NCI-H146 treated with DMSO at 0.1 percent for 48 hours (cell line): ENCODE results near the gene KHDRBS2.

ENCODE experiments used
- DNase-seq: peaks from one replicate; lab custom pipeline; 2025; ENCODE audit not compliant: unreplicated experiment; lab: John Stamatoyannopoulos, UW

Gene KHDRBS2

DNA sequence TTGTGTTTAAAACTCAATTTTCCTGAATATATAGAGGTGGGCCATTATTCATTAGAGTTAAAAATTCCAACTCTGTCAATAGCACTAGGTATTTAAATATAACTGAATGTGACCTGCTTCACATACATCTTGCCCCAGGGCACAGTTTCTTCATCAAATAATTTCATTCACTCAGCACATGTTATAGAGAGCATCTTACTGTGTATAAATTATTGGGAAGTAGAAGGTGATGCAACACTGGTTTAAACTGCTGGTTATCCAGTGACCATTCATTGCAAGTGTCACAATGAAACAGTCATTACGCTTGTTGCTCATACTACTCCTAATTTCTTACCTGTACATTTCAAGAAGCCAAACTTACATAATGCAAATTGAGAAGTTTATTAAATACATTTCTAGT lies 93.4 kb downstream of the KHDRBS2 start:
- DNase-seq: no peak

DNA sequence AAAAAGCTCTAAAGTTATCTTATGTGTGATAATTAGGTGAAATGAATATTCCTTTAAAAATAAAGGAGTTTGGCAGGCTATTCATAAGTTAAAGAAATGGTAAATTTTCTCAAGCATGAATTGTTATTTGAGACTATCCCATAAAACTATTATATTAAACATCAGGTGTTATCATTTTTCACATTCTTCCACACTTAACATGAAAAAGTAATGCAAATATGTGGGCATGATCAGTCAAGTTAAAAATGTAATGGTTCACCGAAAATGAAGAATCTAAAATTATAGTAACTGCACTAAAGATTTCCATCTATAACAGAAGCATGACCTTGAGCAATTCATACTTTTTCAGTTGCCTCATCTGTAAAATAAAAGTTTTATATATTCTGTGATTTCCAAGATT lies 110.8 kb downstream of the KHDRBS2 start:
- no peak for DNase-seq

DNA sequence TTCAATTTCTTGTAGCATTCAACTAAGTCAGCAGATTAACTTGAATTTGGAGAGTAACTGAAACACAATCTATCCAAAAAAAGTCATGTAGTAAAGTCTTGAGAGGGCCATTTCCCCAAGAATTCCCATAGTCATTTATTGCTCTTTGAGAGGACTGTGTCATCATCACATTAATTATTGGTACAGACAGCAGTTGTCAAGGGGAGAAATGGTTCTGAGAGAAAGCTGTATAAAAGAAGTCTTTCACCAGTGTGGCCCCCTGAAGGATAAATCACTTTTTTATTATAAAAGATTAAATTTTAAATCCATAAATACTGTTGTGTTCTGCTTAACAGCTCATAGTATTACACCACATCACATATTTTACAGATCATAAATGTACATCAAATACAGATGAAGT lies 111.5 kb downstream of the KHDRBS2 start:
- DNase-seq: no peak

DNA sequence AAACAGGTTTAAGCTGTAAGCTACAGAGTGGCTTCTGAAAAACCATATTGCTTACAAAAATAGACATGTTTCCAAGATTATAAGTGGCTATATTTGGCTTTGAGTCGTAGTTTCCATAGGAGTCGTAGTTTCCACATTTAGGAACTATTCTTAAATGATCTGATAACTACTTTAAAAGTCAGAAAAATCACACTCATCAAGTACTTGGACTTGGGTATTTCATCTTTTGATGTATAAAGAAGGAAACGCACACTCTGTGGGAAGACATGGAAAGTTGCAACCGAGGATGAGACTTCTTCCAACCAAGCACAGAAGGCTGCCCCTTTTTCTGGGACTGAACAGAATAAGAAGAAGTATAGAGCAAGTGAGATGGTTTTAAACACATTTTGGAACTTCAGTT lies 118.3 kb downstream of the KHDRBS2 start:
- no peak for DNase-seq

DNA sequence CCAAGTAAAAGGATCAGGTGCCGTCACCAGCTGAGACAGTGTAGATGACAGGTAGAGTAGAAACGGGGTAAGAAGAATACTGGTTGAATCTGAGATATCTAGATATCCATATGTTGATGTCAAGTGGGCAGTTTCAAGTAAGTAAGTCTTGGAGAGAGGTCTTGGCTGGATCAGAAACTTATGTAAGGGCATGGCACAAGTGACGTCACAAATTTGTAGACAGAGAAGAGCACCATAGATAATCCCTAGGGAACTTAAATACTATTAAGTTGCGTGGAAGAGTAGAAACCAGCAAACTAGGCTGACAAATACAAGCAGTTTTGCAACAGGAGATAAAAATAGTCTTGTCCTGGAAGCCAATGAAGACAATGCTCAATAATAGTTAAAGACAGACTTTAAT lies 123.2 kb downstream of the KHDRBS2 start:
- DNase-seq: no peak

DNA sequence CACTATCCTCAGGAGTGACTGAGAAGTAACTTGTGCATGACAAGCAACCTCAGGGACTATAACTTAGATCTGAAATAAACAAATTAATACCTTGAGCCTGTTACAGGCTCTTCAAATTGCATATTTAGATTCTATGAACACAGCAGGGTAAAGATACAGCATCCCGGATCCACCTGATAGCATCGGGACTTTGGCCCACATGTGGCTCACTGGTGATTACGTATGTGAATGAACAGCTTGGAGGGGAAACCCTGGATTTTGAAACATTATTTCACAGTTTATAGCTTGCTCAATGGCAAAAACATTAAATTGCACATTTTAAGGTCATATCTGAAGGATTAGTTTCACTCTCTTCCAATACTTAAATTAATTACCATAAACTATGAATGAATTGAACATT lies 133.2 kb downstream of the KHDRBS2 start:
- no peak for DNase-seq

DNA sequence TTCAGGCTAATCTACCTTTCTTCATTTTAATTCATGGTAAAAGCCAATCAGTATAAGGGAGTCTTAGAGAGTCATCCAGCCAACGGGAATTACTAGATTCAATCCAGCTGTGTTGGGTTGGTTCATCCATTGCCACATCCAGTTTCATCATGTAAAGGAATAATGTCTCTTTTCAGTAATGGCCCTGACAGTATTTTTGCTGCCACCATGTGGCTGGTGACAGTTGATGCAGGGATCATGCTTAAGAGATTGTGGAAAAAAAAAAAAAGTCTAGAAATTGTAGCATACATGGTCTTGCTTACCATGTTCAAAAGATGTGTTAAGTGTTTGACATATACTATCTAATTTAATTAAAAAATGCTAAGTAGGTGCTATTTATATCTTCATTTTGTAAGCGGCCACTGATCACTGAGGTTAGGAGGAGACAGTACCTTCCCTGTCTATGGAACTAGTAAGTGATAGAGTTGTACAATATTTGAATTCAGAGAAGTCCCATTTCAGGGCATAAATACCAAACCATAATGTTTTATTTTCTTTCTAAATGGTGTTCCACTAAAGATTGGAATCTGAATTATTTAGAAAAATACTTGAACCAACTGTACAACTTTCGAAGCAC lies 135.9 kb downstream of the KHDRBS2 start:
- DNase-seq: no peak

DNA sequence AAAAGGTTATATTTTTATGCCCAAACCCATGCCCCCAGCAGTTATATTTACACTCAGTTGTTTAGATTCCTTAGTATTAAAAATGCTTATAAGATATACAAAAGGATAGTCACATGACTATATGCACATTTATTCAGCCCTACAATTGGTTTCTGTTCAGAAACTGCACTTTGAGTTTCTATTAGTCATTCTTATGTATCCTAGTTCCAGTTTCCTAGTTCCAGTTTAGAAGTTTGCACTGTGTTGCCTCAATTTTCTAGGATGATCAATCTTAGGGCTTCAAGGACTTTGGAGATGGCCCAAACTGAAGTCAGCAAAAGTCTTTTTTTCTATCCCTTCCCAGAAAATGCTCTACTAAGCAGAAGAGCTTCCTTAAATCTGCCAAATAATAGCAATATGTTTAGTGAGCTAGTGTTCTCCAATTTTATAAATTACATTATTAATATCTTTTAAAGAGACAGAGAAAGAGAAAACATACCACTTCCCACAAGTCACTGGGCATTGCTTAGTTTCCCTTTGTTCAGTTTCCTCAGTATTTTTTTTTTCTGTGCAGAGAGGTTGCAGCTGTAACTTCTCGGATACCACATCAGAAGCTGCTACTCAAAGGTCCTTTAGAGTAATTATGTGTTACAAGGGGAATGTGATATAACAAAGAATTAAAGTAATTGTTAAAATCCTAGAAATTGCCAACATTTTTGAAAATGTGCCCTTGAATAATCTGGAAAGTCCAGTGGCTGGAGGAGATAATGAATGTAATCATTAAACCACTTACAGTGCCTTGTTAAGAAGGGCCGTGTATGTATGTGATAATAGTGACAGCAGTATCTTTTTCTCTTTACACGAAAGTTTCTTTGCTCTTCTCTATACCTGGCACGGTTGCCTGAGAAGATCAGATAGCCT lies 138.8 kb downstream of the KHDRBS2 start:
- DNase-seq: no peak

DNA sequence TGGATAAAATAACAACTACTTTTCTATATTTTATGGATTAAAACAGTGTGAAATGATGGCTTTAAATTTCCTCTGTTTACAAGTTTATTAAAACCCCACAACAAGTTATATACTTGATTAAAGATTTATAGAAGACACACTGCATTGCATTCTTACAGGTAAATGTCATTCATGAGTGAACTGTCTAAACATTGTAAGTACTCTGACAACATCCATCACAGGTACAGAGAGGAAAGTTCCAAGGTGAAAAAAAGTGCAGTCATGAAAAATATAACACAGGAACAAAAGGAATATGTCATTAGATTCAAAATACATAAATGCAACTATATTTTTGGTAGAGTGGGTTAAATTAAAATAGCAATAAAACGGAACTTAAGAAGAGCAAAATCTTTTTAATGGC lies 156.9 kb downstream of the KHDRBS2 start:
- no peak for DNase-seq

DNA sequence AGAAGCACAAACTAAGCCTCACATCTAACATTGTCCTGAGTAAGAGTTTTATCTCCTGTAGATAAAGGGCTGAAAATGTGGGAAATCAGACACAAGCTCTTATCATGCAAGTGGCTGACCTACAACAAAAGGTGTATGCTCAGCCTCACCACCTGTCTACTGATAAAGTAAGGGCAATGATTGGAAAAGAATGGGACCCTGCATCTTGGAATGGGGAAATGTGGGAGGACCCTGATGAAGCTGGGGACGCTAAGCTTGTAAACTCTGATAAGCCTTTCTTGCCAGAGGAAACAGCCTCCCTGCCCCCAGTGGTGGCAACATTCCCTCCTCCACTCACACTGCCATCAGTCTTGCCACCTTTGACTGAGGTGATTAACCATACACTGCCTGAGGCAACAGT lies 166.6 kb downstream of the KHDRBS2 start:
- no peak for DNase-seq

DNA sequence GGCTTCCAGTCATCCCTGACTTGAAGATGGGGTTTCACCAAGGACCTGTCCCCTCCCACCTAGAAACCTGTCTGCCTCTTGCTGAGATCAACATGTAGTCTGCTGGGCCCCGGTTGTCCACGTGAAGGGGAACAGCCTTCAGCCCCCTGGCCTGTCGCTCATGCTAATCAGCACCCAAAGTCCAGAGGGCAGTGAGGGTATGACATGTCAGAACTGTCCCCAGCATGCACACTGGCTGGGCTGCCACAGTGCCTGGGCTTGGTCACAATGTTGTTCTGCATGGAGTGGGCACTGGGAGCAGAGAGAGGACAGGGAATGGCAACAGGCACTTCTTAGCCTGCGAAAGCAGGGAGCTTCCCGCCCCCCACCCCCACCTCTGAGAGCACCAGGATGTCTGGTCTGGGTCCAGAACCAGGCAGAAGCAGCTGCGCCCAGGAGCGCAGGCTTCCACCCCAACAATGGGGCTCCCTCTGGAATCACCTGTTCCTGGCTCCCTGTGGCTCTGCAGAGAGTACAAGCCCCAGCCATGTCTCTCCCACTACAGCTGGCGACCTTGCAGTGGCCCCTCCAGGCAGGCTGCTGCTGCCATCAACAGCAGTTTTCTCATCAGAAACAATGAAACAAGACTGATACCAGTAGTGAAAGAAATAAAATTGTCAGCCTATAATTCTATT lies 182.7 kb downstream of the KHDRBS2 start:
- DNase-seq: no peak

DNA sequence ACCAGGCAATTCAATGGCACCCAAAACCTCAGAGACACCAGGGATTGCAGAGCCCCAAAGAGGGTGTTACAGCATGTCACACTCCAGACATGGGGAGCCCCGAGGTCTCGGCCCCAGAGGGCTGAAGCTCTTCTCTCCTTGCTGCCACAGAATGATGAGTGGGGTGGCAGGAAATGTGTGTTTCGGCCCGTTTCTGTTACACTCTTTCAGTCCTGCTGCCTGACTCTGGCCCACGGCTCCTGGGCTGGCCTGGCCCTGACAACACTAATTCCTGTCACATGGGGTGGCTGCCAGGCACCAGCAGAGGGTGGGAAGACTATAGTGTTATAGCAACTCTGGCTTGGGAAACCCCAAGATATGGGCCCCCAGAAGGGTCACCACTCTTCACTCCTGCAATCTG lies 183.6 kb downstream of the KHDRBS2 start:
- DNase-seq: no peak

DNA sequence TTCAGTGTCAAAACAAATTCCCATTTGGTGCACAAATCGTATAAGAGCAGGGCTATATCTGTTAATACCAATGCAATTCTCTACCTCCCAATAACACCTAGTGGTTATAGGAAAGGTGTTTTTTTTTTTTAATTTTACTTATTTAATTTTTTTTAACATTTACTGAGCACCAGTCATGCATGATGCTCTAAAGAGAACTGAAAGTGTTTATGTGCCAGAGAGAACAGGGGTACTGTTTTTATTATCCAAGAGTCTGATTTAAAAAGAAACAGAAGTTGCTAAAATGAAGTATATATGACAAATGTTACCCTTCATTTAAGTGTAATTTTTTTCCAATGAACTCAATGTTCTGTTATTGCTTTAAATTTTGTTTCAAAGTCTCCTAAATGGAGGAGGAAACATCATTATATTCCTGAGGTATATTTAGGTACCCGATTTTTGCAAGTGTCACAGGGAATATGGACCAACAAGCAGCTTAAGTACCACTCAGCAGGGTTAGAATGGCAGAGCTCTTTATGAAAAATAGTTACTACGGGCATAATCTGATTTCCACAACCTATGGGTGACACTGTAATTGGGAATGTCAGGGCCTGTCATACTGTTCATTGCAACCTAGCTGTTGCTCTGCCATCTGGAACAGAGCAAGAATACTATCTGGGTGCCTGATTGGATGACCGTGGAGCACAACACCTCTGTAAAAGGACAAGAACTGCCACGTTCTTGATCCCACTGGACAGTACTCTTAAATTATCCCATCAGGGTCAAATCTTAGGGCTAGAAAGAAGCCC lies 195.4 kb downstream of the KHDRBS2 start:
- no peak for DNase-seq

DNA sequence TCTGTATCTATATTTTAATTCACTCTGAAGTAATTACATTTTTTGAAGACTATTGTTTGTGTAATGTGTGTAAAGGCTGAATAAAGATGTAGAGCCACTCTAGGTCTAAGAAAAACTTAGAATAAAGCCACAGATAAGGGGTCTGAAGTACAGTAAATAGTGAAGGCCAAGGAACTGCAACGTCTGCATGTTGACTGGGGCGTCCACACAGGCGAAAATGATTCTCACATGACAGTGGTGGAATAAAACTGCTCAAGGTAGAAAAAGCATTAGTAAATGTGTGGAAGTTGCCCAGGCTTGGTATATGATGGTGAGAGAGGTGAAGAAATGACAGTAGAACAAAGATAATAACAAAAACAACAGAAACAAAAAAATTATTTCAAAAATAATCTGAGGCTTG lies 196.2 kb downstream of the KHDRBS2 start:
- no peak for DNase-seq

DNA sequence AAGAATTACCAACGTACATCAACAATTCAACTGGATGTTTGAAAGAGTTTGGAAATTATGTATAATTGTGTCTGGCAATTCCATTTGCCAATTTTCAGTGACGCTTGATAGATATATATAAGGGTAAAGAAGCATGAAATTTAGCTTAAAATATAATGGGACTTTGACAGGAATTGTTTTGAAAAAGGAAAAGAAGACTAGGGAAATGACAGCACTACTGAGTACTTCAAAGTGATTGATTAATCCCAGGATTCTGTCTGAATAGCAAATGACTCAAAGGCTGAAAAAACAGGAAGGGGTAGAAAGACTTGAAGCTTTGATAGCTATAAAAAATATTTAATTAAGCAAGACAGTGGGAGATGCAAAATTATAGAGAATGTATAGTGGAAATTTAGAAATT lies 200.0 kb downstream of the KHDRBS2 start:
- no peak for DNase-seq

DNA sequence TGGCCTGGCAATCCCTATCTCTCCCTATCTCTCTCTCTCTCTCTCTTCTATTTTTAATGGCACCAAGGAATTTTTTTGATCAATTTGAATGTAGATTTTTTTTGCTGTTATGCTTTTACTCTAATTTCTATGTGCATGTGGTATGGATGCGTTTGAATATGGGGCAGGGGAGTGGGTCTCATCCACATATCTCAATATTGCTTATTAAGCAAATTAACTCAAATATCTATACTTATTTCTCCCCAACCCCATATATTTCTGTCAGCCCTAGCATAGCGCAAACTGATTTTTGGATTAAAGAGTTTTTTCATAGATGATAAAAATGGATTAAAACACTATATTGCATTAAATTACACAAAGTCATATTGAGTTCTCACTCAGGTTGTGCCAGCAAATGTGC lies 210.2 kb downstream of the KHDRBS2 start:
- DNase-seq: no peak

DNA sequence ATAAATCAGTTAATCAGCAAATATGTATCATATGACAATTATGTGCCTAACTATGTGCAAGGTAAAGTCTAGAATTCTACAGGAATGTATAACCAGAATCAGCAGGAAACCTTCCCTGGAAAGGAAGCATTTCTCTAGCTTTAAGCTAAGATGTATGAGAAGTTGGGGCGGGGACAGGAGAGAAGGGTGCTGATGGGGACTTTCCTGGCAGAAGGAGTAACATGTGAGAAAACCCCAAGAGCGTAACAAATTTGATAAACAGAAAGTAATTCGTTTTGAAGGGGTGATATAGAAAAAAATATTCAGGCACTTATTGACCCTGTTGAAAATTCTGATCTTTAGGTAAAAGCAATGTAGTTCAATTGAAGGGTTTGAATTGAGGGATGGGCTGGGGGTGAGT lies 226.1 kb downstream of the KHDRBS2 start:
- DNase-seq: no peak

DNA sequence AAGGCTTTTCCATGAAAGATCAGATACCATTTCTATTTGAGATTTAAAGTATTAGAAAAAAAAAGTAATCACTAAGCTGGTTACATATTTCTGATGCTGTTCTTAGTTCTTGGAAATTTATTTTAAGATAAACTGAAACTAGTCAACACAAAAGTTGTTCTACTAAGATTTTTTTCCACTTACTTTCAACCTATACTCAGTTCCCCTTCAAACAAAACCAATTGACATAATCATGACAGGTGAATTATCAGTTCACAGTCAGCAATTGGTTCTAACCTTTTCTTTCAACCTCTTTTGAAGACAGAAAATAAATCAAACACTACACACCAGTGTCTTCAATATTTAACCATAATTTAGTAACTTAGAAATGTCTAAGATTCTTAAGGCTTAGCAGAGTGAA lies 228.7 kb downstream of the KHDRBS2 start:
- no peak for DNase-seq

DNA sequence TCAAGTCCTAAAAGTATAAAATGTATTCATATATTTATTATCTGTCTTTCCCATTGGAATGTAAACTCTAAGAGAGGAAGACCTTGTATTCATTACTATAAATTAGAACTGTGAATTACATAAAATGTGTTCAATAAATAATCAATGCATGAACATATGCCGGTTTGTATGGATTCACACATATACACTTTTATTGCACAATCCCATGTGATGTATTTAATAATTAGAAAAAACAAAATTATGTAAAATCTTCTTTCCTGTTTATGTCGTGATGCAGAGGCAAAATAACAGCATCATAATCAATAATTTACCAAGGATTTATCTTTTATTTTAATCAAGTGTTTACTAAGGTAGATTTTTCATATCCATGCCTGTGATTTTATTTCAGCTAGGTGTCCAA lies 240.5 kb downstream of the KHDRBS2 start:
- no peak for DNase-seq

DNA sequence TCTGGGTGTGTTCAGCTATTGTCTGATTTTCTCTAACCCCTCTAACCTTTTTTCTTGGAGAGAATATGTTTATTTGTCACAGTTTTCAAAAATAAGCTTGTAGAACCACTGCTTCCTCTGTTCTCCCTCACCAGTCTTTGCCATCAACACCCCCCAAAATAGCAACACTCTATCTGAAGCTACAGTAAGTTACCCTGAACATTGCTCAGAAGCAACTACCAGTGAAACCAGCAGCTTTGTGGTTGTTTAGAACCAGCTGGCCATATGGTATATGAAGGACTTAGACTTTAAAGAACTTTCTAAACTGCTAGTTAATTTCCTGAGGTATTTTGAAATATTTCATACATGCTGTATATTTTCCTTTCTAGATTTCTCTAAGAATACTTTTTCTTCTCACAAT lies 242.9 kb downstream of the KHDRBS2 start:
- no peak for DNase-seq

DNA sequence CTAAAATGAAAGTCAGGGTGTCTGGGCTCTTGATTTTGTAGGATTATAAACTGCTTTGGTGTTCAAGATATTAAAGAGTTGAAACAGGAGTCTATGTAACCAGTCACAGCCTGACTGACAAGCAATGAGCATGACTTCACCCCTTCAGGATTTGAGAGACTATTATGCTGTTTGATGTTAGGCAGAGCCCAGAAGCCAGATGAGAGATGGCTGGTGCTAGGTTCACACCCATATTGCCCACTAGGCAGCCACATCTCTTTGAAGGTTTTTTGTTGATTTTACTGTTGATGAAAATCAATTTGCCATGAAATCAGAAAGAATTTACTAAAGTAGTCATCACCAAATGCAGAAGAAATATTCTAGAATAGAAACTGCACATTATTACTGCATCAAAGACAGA lies 243.6 kb downstream of the KHDRBS2 start:
- no peak for DNase-seq
